LNCAP (cell line): Measurements from ENCODE around the gene ID1.
A peak's percentile ranks its signal among the peaks of the same experiment; 100 is the strongest.

Source experiments
- TF ChIP-seq, protein P1 (sequence below): fragments of 450-650 bp; IDR thresholded peaks from 2 replicates; pipeline ENCODE4 v1.5.1; 2017; ENCODE audit warnings: mild to moderate bottlenecking

ID1 gene, protein sequence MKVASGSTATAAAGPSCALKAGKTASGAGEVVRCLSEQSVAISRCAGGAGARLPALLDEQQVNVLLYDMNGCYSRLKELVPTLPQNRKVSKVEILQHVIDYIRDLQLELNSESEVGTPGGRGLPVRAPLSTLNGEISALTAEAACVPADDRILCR

DNA sequence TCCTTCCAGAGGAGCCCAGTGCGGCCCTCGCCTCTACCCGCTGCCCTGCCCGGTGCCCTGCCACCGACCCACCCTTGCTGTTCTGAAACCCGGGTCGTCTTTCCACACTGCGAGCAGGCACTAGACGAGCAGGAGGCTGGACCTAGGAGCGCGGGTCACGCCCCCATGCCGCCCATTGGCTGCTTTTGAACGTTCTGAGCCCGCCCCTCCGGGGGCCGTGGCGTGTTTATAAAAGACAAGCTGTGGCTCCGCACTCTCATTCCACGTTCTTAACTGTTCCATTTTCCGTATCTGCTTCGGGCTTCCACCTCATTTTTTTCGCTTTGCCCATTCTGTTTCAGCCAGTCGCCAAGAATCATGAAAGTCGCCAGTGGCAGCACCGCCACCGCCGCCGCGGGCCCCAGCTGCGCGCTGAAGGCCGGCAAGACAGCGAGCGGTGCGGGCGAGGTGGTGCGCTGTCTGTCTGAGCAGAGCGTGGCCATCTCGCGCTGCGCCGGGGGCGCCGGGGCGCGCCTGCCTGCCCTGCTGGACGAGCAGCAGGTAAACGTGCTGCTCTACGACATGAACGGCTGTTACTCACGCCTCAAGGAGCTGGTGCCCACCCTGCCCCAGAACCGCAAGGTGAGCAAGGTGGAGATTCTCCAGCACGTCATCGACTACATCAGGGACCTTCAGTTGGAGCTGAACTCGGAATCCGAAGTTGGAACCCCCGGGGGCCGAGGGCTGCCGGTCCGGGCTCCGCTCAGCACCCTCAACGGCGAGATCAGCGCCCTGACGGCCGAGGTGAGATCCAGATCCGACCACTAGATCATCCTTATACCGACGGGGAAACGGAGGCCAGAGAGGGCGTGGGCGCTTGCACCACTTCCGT is at the start of gene ID1:
TSS of gene ID1 (plus strand) at position 259 of the 871 bp plus-strand sequence. CDS start at position 358, 99 bp downstream.
- TF ChIP-seq, protein P1, sequence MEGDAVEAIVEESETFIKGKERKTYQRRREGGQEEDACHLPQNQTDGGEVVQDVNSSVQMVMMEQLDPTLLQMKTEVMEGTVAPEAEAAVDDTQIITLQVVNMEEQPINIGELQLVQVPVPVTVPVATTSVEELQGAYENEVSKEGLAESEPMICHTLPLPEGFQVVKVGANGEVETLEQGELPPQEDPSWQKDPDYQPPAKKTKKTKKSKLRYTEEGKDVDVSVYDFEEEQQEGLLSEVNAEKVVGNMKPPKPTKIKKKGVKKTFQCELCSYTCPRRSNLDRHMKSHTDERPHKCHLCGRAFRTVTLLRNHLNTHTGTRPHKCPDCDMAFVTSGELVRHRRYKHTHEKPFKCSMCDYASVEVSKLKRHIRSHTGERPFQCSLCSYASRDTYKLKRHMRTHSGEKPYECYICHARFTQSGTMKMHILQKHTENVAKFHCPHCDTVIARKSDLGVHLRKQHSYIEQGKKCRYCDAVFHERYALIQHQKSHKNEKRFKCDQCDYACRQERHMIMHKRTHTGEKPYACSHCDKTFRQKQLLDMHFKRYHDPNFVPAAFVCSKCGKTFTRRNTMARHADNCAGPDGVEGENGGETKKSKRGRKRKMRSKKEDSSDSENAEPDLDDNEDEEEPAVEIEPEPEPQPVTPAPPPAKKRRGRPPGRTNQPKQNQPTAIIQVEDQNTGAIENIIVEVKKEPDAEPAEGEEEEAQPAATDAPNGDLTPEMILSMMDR: no peak

DNA sequence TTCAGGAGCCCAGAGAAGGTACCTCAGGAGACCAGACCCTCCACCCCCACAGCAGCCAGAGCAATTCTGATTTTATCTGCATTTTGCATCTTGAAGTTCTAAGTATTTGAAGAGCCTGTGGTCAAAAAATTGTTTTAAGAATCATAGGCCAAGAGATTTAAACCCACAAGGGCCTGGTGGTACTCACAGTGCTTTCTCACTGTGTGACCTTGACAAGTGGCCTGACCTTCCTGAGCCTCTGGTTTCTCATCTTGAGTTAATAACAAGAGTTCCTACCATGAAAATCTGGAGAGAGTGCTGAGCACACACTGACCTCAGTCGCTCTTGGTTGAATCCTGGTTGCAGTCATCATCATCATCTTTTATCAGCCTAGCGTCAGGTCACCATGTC is 45.4 kb upstream of the ID1 start:
- TF ChIP-seq, protein P1: no peak

DNA sequence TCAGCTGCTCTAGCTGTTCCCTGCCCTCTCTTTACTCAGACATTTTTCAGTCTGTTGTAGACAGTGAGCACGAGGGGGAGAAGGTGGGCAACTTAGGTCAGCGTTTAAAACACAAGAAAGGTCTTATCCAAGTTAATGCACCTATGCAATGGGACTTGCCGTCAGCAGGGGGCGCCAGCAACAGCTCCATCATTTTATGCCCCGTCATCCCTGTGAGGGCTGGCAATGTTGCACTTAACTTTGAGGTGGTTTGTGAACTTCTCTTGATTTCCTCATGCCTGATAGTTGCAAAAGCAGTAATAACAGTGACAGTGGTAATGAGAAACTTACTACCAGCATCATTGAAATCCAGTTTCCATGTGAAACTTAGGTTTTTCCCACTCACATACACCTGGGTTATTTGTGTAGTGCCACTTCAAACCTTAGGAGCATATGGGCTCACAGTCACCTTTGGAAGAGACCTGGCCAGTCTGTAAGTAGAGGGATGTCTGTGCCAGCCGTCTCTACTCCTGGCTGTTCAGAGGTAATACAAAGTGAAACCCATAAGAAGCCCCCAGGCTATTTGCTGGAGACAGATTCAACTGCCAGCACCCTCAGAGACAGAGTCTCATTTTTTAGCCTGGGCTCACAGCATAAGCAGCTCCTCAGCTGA is 44.9 kb upstream of the ID1 start:
- TF ChIP-seq, protein P1: peak; percentile 97

DNA sequence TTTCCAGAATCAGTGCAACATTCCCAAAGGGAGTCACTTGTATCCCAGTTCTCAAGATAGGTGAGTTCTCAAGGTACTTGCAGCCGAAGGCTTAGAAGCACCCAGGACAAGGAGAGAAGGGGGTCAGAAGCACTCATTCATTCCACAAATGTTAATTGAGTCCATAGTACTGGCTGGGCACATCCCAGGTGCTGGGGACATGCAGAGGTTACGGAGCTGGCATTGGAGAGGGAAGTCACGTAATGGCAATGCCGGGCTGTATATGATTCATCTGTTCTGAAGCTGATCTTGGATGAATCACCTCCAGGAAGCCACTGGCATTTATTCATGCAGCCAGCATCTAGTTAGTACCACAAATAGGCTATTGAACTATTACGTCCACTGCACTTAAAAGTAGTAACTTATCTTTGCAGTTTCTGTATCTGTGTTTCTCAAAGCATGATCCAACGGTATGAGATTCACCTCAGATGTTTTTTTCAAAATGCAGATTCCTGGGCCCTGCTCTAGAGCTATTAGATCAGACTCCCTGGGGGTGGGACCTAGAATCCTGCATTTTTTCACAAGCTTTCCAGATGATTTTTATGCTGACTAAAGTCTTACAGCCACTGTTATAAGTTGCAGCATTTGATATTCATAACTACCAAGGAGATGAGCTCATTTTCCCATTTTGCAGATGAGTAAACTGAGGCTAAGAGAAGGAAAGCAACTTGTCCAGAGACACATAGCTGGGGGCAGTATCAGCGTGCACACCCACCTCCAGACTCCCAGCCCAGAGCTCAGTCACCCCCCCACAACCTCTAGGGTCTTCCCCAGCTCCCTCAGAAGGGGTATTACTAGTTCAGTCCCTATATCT is 44.1 kb upstream of the ID1 start:
- TF ChIP-seq, protein P1: no peak

DNA sequence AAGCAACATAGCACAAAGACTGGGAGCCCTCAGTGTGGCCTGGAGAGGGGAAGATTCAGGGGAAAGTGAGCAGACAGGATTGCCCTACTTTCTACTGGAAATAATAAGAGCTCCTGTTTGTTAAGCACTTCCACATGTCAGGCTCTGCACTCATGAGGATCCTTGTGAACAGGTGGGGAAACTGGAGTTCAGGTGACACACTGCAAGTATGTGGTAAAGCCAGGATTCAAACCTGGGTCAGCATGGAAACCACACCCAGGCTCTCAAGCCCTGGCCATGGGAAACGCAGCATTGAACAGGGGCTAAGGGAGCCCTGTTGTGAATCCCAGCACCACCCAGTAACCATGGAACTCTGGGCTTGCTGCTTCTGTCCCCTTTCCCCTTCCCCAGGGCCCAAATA is 42.8 kb upstream of the ID1 start:
- TF ChIP-seq, protein P1: no peak

DNA sequence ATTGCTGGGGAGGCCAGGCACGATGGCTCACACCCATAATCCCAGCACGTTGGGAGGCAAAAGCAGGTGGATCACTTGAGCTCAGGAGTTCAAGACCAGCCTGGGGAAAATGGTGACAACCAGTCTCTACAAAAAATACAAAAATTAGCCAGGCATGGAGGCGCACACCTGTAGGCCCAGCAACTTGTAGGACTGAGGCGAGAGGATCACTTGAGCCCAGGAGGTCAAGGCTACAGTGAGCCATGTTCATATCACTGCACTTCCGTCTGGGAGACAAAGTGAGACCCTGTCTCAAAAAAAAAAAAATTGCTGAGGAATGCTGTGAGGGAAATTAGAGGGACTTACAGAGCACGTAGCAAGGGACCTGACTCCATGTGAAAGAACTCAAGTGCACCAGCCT is 40.8 kb upstream of the ID1 start:
- TF ChIP-seq, protein P1: no peak
